CD4-positive, alpha-beta T cell (primary cell): Measurements from ENCODE around the gene SCAMP5. TPM values are rescaled to one million over a fixed set of nuclear protein-coding genes. Genes with fewer than 3 reads are reported as not detected.

Experiments
- ATAC-seq: fragments of 200-7000 bp; cut with Tn5 transposase; one replicate; pipeline ENCODE4 v1.10.0; 2022; ENCODE audit warnings: mild to moderate bottlenecking; ENCODE audit not compliant: poor library complexity
- CTCF ChIA-PET: fragments of 350-600 bp; sonication (Branson Sonifier 250); formaldehyde crosslinking; loops from one replicate; lab custom pipeline; 2021; ENCODE audit warnings: antibody characterized with exemption, inconsistent platforms; lab: Charles Lee
- POLR2A ChIA-PET: fragments of 350-600 bp; sonication (Branson Sonifier 250); formaldehyde crosslinking; loops from one replicate; lab custom pipeline; 2021; ENCODE audit warnings: antibody characterized with exemption, inconsistent platforms; lab: Charles Lee
- DNase-seq, 14 experiments: peaks; one replicate each; pipeline ENCODE4 v3.0.0-alpha.2; 2013 to 2020; ENCODE audit warnings: mixed read lengths in 2 of 14
- H3K27ac ChIP-seq, 2 donors: one replicate each; pipeline versions ENCODE4 v1.5.1 to v1.7.0; 2013; ENCODE audit warnings: low read length in 2 of 2, low read depth in 1 of 2, mild to moderate bottlenecking in 1 of 2
- H3K27me3 ChIP-seq, 2 experiments: 1 replicate in 1 of 2; 2 replicates in 1 of 2; pipeline versions ENCODE4 v1.6.1 to v1.7.0; 2013; ENCODE audit warnings: low read length in 2 of 2, control low read depth in 1 of 2, mild to moderate bottlenecking in 1 of 2, moderate library complexity in 1 of 2; ENCODE audit not compliant: insufficient read depth in 2 of 2, control insufficient read depth in 1 of 2
- H3K36me3 ChIP-seq: one replicate; pipeline ENCODE4 v1.6.1; 2013; ENCODE audit warnings: low read length, control low read depth; ENCODE audit not compliant: insufficient read depth
- H3K4me1 ChIP-seq: one replicate; pipeline ENCODE4 v1.6.1; 2013; ENCODE audit warnings: low read length, control low read depth; ENCODE audit not compliant: insufficient read depth
- H3K4me3 ChIP-seq: one replicate; pipeline ENCODE4 v1.5.1; 2013; ENCODE audit warnings: mild to moderate bottlenecking, low read length, moderate library complexity
- H3K9me3 ChIP-seq, 2 experiments: 1 replicate in 1 of 2; 2 replicates in 1 of 2; pipeline versions ENCODE4 v1.6.1 to v1.7.0; 2013; ENCODE audit warnings: low read length in 2 of 2, mild to moderate bottlenecking in 2 of 2, control low read depth in 1 of 2, moderate library complexity in 1 of 2; ENCODE audit not compliant: control insufficient read depth in 1 of 2, insufficient read depth in 1 of 2
- H3K27ac Mint-ChIP-seq: one replicate; pipeline ENCODE4 v1.8.0; 2020; ENCODE audit warnings: mixed read lengths
- H3K27me3 Mint-ChIP-seq: one replicate; pipeline ENCODE4 v1.8.0; 2021; ENCODE audit warnings: mixed read lengths
- H3K36me3 Mint-ChIP-seq: one replicate; pipeline ENCODE4 v1.8.0; 2021; ENCODE audit warnings: low read depth, mixed read lengths
- H3K4me1 Mint-ChIP-seq: one replicate; pipeline ENCODE4 v1.8.0; 2021; ENCODE audit warnings: low read depth, mixed read lengths
- H3K4me3 Mint-ChIP-seq: one replicate; pipeline ENCODE4 v1.8.0; 2020; ENCODE audit warnings: mild to moderate bottlenecking, mixed read lengths
- H3K9me3 Mint-ChIP-seq: one replicate; pipeline ENCODE4 v1.8.0; 2020; ENCODE audit warnings: mixed read lengths
- CTCF ChIP-seq: fragments of 200-600 bp; IDR thresholded peaks from one replicate; pipeline ENCODE4 v1.8.0; 2022; ENCODE audit warnings: antibody characterized with exemption, mild to moderate bottlenecking
- intact Hi-C, 2 experiments: fragments of 100-400 bp; cut with DNase I in 1 of 2; cut with micrococcal nuclease in 1 of 2; formaldehyde crosslinking; loops; one replicate each; pipeline versions ENCODE4 v1.15.1 to v1.9.0; 2023 to 2025; cut with DNase I, micrococcal nuclease
- total RNA-seq, 174 experiments: library from RNA in 2 of 174; stranded (reverse) in 2 of 174; gene quantifications; one replicate each; pipeline ENCODE4 v1.2.3 and lab custom pipeline; 2021 to 2026

Gene SCAMP5
- total RNA-seq, 2 experiments from 2014 or later: 5.7 to 6.4 TPM

GRCh38 chr15:75032395-75032794 is 37.0 kb downstream of the SCAMP5 start:
- TF ChIP-seq CTCF: no peak
- DNase-seq (no peak), ATAC-seq (no peak)
- peaks cover 19% of the 10 kb centered on the region for H3K4me1 ChIP-seq
- no peaks in the 10 kb centered on the region for H3K9me3 ChIP-seq
- intact Hi-C loops: loop anchor here in 1 of 2 experiments (5.0 kb wide), 1 partner anchor 275 kb away; no protein-coding TSS in a partner anchor
- CTCF ChIA-PET: no interaction called here
- H3K27ac ChIP-seq: no peak overlapping the region
- Mint-ChIP-seq H3K4me3 (no peak overlapping the region), H3K9me3 (no peaks in the 10 kb centered on the region), H3K4me1 (peaks cover 7% of the 10 kb centered on the region), H3K27me3 (no peaks in the 10 kb centered on the region), H3K27ac (no peak overlapping the region), H3K36me3 (peaks cover 6% of the 10 kb centered on the region)
- peaks cover 13% of the 10 kb centered on the region for H3K36me3 ChIP-seq
- H3K27me3 ChIP-seq: no peaks in the 10 kb centered on the region
- POLR2A ChIA-PET: interaction anchor here (0.6 kb wide), 1 partner anchor 67 kb away, joined by 3 read pairs; no protein-coding TSS in a partner anchor
- H3K4me3 ChIP-seq: no peak overlapping the region

- H3K4me3 ChIP-seq: no peak overlapping the region
- DNase-seq: no peak
- Mint-ChIP-seq H3K9me3 (no peaks in the 10 kb centered on the region), H3K27me3 (no peaks in the 10 kb centered on the region), H3K4me1 (peaks cover 21% of the 10 kb centered on the region), H3K27ac (no peak overlapping the region), H3K4me3 (no peak overlapping the region), H3K36me3 (peaks cover 6% of the 10 kb centered on the region)
- intact Hi-C loops: loop anchor here in 1 of 2 experiments (5.0 kb wide), 1 partner anchor 273 kb away; no protein-coding TSS in a partner anchor
- ChIA-PET CTCF (no interaction called here), POLR2A (no interaction called here)
- no peaks in the 10 kb centered on the region for H3K9me3 ChIP-seq
- TF ChIP-seq CTCF: no peak
- peaks cover 22% of the 10 kb centered on the region for H3K4me1 ChIP-seq
- peaks cover 9% of the 10 kb centered on the region for H3K36me3 ChIP-seq
- no peak overlapping the region for H3K27ac ChIP-seq
- no peak for ATAC-seq
- no peaks in the 10 kb centered on the region for H3K27me3 ChIP-seq
Measured at GRCh38 chr15:75033809-75034208, 38.4 kb downstream of the SCAMP5 start.

- peaks cover 14% of the 10 kb centered on the region for H3K4me1 ChIP-seq
Measured at GRCh38 chr15:75034615-75035014, 39.3 kb downstream of the SCAMP5 start.

More at GRCh38 chr15:75034615-75035014, 39.3 kb downstream of the SCAMP5 start:
- Histone ChIP-seq H3K4me3 (no peak overlapping the region), H3K36me3 (peaks cover 8% of the 10 kb centered on the region), H3K27ac (no peak overlapping the region), H3K9me3 (no peaks in the 10 kb centered on the region), H3K27me3 (no peaks in the 10 kb centered on the region)
- Mint-ChIP-seq H3K27ac (no peak overlapping the region), H3K4me1 (peaks cover 21% of the 10 kb centered on the region), H3K36me3 (no peaks in the 10 kb centered on the region), H3K9me3 (no peaks in the 10 kb centered on the region), H3K4me3 (no peak overlapping the region), H3K27me3 (no peaks in the 10 kb centered on the region)
- ChIA-PET CTCF (interaction anchor here (0.9 kb wide), 1 partner anchor 170 kb away, joined by 3 read pairs; no protein-coding TSS in a partner anchor), POLR2A (no interaction called here)
- ATAC-seq (no peak), DNase-seq (peak in 3 of 14 experiments; percentile 23 to 49 (median 44))
- intact Hi-C loops: loop anchor here in 1 of 2 experiments (5.0 kb wide), 1 partner anchor 273 kb away; no protein-coding TSS in a partner anchor
- no peak for TF ChIP-seq CTCF
